Measurements from ENCODE around the gene PCNX2. TPM values are rescaled to one million over a fixed set of nuclear protein-coding genes. Genes with fewer than 3 reads are reported as not detected.

PCNX2 gene
- total and polyA plus RNA-seq, 2 of the 8 experiments (the other 6 are each of a cell fraction or from before 2014, with no cell fraction given): 46.1 to 57.6 TPM

DNA sequence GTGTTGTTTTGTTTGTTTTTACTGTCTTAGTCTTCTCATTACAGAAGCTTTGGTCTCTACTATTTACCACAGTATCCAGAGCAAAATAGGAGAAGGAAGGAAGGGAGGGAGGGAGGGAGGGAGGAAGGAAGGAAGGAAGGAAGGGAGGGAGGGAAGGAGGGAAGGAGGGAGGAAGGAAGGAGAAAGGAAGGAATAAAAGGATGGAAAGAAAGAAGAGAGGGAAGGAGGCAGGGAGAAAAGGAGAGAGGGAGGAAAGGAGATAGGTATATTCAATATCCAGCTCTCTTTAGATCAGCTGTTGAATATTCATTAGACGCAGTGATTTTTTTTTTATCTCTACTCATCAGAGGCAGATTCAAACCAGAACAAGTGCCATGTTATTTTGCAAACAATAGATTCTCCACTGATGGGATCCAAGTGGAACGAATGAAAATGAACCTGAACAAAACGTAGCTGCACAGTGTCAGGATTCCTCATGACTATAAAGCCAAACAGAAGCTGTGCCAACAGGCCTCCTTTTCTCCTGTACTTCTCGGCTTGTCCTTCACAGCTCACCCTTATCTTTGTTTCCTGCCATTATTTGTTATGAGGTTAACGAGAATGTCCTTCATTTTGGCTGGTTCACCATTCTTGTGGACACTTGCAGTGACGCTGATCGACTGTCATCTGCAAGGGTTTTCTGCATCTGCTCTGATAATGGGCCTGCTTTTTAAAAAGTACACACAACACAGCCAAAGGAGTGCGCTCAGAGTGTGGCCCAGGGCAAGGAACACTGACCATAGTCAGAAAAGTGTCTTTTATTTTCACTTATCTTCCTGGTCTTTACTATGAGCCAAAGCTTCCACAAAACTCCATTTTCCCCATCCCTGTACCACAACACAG is 352.9 kb downstream of the PCNX2 start:
- H3K14ac ChIP-seq (ENCODE audit: insufficient read length): no peak overlapping the region
- no peak overlapping the region for H3K18ac ChIP-seq (ENCODE audit: extremely low read depth, low read length)
- H2BK120ac ChIP-seq (replicated peaks; ENCODE audit: low read depth, low read length): no peak overlapping the region
- no peaks in the 10 kb centered on the region for H3K4me1 ChIP-seq (replicated peaks in 1 of 4; ENCODE audit: control insufficient read depth in 3 of 4, insufficient read depth in 4 of 4, low read length in 3 of 4)
- 92% methylated on average over 7 of the region's 8 CpGs; no CpG with 5 or more reads in 1 of the 2 experiments for WGBS, 2 experiments (ENCODE audit: extremely low coverage in 1 of 2, insufficient coverage in 1 of 2, insufficient read length in 1 of 2, insufficient replicate concordance in 2 of 2, low coverage in 1 of 2, low lambda C conversion rate in 2 of 2, missing lambda C conversion rate in 1 of 2)
- no peak overlapping the region for H4K5ac ChIP-seq (ENCODE audit: insufficient read length, low read depth, low read length)
- H3K9ac ChIP-seq (replicated peaks in 1 of 4; ENCODE audit: extremely low read depth in 1 of 4, low read depth in 3 of 4, low read length in 3 of 4): no peak overlapping the region
- no peaks in the 10 kb centered on the region for H3K9me3 ChIP-seq (ENCODE audit: insufficient read depth in 2 of 2, low read depth in 1 of 2, low read length in 1 of 2)
- no peak overlapping the region for H3K56ac ChIP-seq (replicated peaks; ENCODE audit: insufficient read length, low read depth, low read length)
- no peak for FAIRE-seq
- H3K4me3 ChIP-seq (ENCODE audit: extremely low read depth in 1 of 4, insufficient read depth in 2 of 4, low read depth in 3 of 4, low read length in 4 of 4): no peak overlapping the region
- no peak overlapping the region for H4K8ac ChIP-seq (ENCODE audit: extremely low read depth, insufficient read depth, low read length)
- no peaks in the 10 kb centered on the region for H4K20me1 ChIP-seq (replicated peaks in 1 of 2; ENCODE audit: control insufficient read depth in 1 of 2, insufficient read depth in 2 of 2, low read length in 2 of 2)
- H3K79me1 ChIP-seq (ENCODE audit: low read depth, low read length): no peaks in the 10 kb centered on the region
- no peak overlapping the region for H3K4ac ChIP-seq (replicated peaks; ENCODE audit: insufficient read length, low read depth, low read length)
- no peak for TF ChIP-seq SIX5 (IDR thresholded peaks at IDR 0.05; ENCODE audit: low read depth, low read length)
- no peak for TF ChIP-seq PHF8 (conservative IDR thresholded peaks at IDR 0.05; ENCODE audit: low read depth, low read length)
- TF ChIP-seq CEBPB (IDR thresholded peaks at IDR 0.05; ENCODE audit: low read depth, low read length): no peak
- TF ChIP-seq EGR1 (IDR thresholded peaks at IDR 0.05; ENCODE audit: borderline replicate concordance, low read depth, low read length): no peak
- H3K36me3 ChIP-seq (ENCODE audit: control insufficient read depth in 2 of 4, insufficient read depth in 4 of 4, low read length in 3 of 4): no peaks in the 10 kb centered on the region
- no peak overlapping the region for H2AK5ac ChIP-seq (ENCODE audit: low read depth, low read length)
- no peaks in the 10 kb centered on the region for H3K27me3 ChIP-seq (replicated peaks in 1 of 4; ENCODE audit: control insufficient read depth in 3 of 4, extremely low read depth in 1 of 4, insufficient read depth in 3 of 4, low read length in 3 of 4)
- no peak for DNase-seq (ENCODE audit: low read depth in 1 of 2, low spot score in 2 of 2)
- H4K91ac ChIP-seq (replicated peaks; ENCODE audit: insufficient read length, low read length): no peak overlapping the region
- POLR2A ChIA-PET (ENCODE audit: partially characterized antibody): no interaction called here
- H2BK5ac ChIP-seq (ENCODE audit: low read depth, low read length): no peak overlapping the region
- H2BK12ac ChIP-seq (ENCODE audit: low read depth, low read length): no peak overlapping the region
- no peak overlapping the region for H3K4me2 ChIP-seq (ENCODE audit: insufficient read depth in 1 of 2, low read depth in 2 of 2, low read length in 2 of 2)
- CTCF ChIA-PET (ENCODE audit: partially characterized antibody): no interaction called here
- no peaks in the 10 kb centered on the region for H3K79me2 ChIP-seq (ENCODE audit: control insufficient read depth in 1 of 2, insufficient read depth in 2 of 2, low read length in 2 of 2)
- no peaks in the 10 kb centered on the region for H3K23me2 ChIP-seq (ENCODE audit: low read depth, low read length)
- H3K27ac ChIP-seq (ENCODE audit: low read depth, low read length): no peak overlapping the region
- H3K23ac ChIP-seq (ENCODE audit: insufficient read length): no peak overlapping the region
- H2BK20ac ChIP-seq (ENCODE audit: low read length): no peak overlapping the region
- no peak overlapping the region for H2AFZ ChIP-seq (ENCODE audit: low read length)
- no peak overlapping the region for H2BK15ac ChIP-seq (ENCODE audit: low read length)
